ENCODE measurements around the gene SLC1A2.

DNA sequence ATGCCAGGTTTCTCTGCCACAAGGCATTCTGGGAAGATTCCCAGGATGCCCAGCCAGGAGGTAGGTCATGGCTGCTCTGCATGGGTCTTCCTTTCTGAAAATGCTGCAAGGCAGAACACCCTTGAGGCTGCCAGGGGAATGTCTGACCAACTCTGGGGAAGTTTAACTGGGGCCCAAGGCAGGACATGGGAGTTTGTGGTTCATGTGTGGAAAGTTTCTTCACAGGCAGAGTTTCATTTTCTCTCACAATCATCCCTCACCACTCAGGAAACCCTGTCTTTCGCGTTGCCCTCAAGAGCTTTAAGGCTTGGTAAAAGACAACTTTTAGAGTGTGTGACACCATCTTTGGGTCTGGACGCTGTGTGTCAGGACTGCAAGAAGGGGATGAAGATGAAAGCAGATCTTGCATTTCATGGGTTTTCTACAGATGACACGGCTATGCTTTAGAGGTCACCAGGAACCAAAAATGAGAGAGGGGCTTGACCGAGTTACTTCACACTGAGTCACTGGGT is 146.9 kb downstream of the SLC1A2 start:
- no peak for TF ChIP-seq POLR2A (IDR thresholded peaks at IDR 0.05; ENCODE audit: low read depth, low read length)
- no peak for TF ChIP-seq CTCF (IDR thresholded peaks at IDR 0.05; ENCODE audit: extremely low read depth in 1 of 2, insufficient read depth in 1 of 2, low read depth in 1 of 2, low read length in 2 of 2)
- no peak for TF ChIP-seq EZH2 (IDR thresholded peaks at IDR 0.05; ENCODE audit: borderline replicate concordance, low read depth, low read length, severe bottlenecking)

All from endothelial cell of umbilical vein (primary cell).